Hippocampal formation (tissue), 2 donors: ENCODE measurements around the gene NCK2.

ENCODE experiments used
- DNase-seq, 2 donors: peaks; one replicate each; lab custom pipeline; 2025; lab: John Stamatoyannopoulos, UW

NCK2 gene

GRCh38 chr2:105777031-105777482 lies 32.3 kb downstream of the NCK2 start:
- no peak for DNase-seq

GRCh38 chr2:105777506-105778055 lies 32.9 kb downstream of the NCK2 start:
- no peak for DNase-seq

- DNase-seq, result no peak
Measured at GRCh38 chr2:105778080-105778607, 33.4 kb downstream of the NCK2 start.

- DNase-seq, result no peak
Measured at GRCh38 chr2:105779394-105779793, 34.7 kb downstream of the NCK2 start.

GRCh38 chr2:105780606-105781005 lies 35.9 kb downstream of the NCK2 start:
- DNase-seq, result no peak

- no peak for DNase-seq
Measured at GRCh38 chr2:105781274-105781978, 36.7 kb downstream of the NCK2 start.

- no peak for DNase-seq
Measured at GRCh38 chr2:105782123-105782522, 37.4 kb downstream of the NCK2 start.

GRCh38 chr2:105782646-105783045 lies 37.9 kb downstream of the NCK2 start:
- DNase-seq, result no peak

GRCh38 chr2:105783151-105783738 lies 38.5 kb downstream of the NCK2 start:
- no peak for DNase-seq

- no peak for DNase-seq
Measured at GRCh38 chr2:105783972-105784371, 39.3 kb downstream of the NCK2 start.

- DNase-seq, result no peak
Measured at GRCh38 chr2:105784589-105784988, 39.9 kb downstream of the NCK2 start.

GRCh38 chr2:105785095-105785847 lies 40.6 kb downstream of the NCK2 start:
- no peak for DNase-seq

- DNase-seq, result no peak
Measured at GRCh38 chr2:105786231-105787230, 41.8 kb downstream of the NCK2 start.

- DNase-seq, result no peak
Measured at GRCh38 chr2:105787376-105788318, 42.9 kb downstream of the NCK2 start.

- DNase-seq, result no peak
Measured at GRCh38 chr2:105788670-105789290, 44.1 kb downstream of the NCK2 start.

GRCh38 chr2:105789745-105790460 lies 45.2 kb downstream of the NCK2 start:
- peak; percentile 26 to 43 for DNase-seq

- no peak for DNase-seq
Measured at GRCh38 chr2:105790461-105791149, 45.9 kb downstream of the NCK2 start.

GRCh38 chr2:105791229-105791628 lies 46.5 kb downstream of the NCK2 start:
- no peak for DNase-seq
